Smooth muscle cell (in vitro differentiated cells): Measurements from ENCODE around the gene NUDT14. TPM values are rescaled to one million over a fixed set of nuclear protein-coding genes. Genes with fewer than 3 reads are reported as not detected.

Source experiments
- DNase-seq: peaks from one replicate; lab custom pipeline; 2025; ENCODE audit not compliant: unreplicated experiment; lab: John Stamatoyannopoulos, UW
- H2AFZ ChIP-seq: fragments of 200-600 bp; sonication (generic); 2 replicates; pipeline ENCODE4 v1.6.0; 2016; ENCODE audit warnings: antibody characterized with exemption, low read depth, mild to moderate bottlenecking
- H3F3A ChIP-seq: fragments of 200-600 bp; sonication (generic); 2 replicates; pipeline ENCODE4 v1.6.0; 2017; ENCODE audit warnings: antibody characterized with exemption, low read depth
- H3K27ac ChIP-seq: fragments of 200-600 bp; sonication (generic); 2 replicates; pipeline ENCODE4 v1.5.1; 2016; ENCODE audit warnings: low read depth, mild to moderate bottlenecking
- H3K27me3 ChIP-seq: fragments of 200-600 bp; sonication (generic); 2 replicates; pipeline ENCODE4 v1.6.1; 2016; ENCODE audit warnings: low read depth, mild to moderate bottlenecking
- H3K36me3 ChIP-seq: fragments of 200-600 bp; sonication (generic); 2 replicates; pipeline ENCODE4 v1.5.1; 2016; ENCODE audit warnings: low read depth
- H3K4me1 ChIP-seq: fragments of 200-600 bp; sonication (generic); 2 replicates; pipeline ENCODE4 v1.5.1; 2016; ENCODE audit warnings: low read depth
- H3K4me2 ChIP-seq: fragments of 200-600 bp; sonication (generic); 2 replicates; pipeline ENCODE4 v1.6.0; 2016; ENCODE audit warnings: mild to moderate bottlenecking
- H3K4me3 ChIP-seq: fragments of 200-600 bp; sonication (generic); 2 replicates; pipeline ENCODE4 v1.5.1; 2016; ENCODE audit warnings: mild to moderate bottlenecking
- H3K79me2 ChIP-seq: fragments of 200-600 bp; sonication (generic); 2 replicates; pipeline ENCODE4 v1.6.0; 2016; ENCODE audit warnings: low read depth, mild to moderate bottlenecking
- H3K9ac ChIP-seq: fragments of 200-600 bp; sonication (generic); 2 replicates; pipeline ENCODE4 v1.6.0; 2016; ENCODE audit warnings: low read depth
- H3K9me3 ChIP-seq: fragments of 200-600 bp; sonication (generic); replicated peaks from 2 replicates; pipeline ENCODE4 v1.5.1; 2016; ENCODE audit warnings: low read depth
- H4K20me1 ChIP-seq: fragments of 200-600 bp; sonication (generic); 2 replicates; pipeline ENCODE4 v1.6.0; 2016; ENCODE audit warnings: low read depth
- CTCF ChIP-seq: fragments of 200-600 bp; sonication (generic); IDR thresholded peaks from 2 replicates; pipeline ENCODE4 v1.5.1; 2017; ENCODE audit warnings: borderline replicate concordance, mild to moderate bottlenecking, antibody characterized with exemption; ENCODE audit not compliant: insufficient read depth, poor library complexity, severe bottlenecking
- WGBS: methylation state at CpG from one replicate; pipeline ENCODE4 v1.1.7; 2016; ENCODE audit warnings: low lambda C conversion rate; 5-methylcytosine and 5-hydroxymethylcytosine counted together
- polyA plus RNA-seq: library from polyadenylated mRNA; unstranded; fragments of >200 nt; fragmentation: Nextera tagmentation; extraction: Ambion mirVana; gene quantifications from 2 replicates; pipeline ENCODE4 v1.2.1, GENCODE V29; 2016
- total RNA-seq: library from RNA; depleted of rRNA; stranded (reverse); fragments of >200 nt; gene quantifications from 2 replicates; pipeline ENCODE4 v1.2.3, GENCODE V29; 2014

Gene NUDT14
- total and polyA plus RNA-seq, 2 experiments from 2014 or later: 7.9 to 30.7 TPM

- H4K20me1 ChIP-seq: no peaks in the 10 kb centered on the region
- peaks cover 34% of the 10 kb centered on the region for H3K27me3 ChIP-seq
- H3F3A ChIP-seq: no peaks in the 10 kb centered on the region
- H3K4me1 ChIP-seq: peaks cover 14% of the 10 kb centered on the region
- H3K9me3 ChIP-seq: no peaks in the 10 kb centered on the region
- H3K9ac ChIP-seq: no peak overlapping the region
- H3K4me2 ChIP-seq: no peak overlapping the region
- no peak for TF ChIP-seq CTCF
- no peak for DNase-seq
- no peak overlapping the region for H3K27ac ChIP-seq
- no peak overlapping the region for H2AFZ ChIP-seq
- H3K79me2 ChIP-seq: no peaks in the 10 kb centered on the region
- 81% methylated on average over 26 of the region's 29 CpGs for whole genome bisulfite sequencing
- H3K4me3 ChIP-seq: no peak overlapping the region
- no peaks in the 10 kb centered on the region for H3K36me3 ChIP-seq
Observed at GRCh38 chr14:105192866-105193731, 12.0 kb upstream of the NUDT14 start.

- Histone ChIP-seq H4K20me1 (no peaks in the 10 kb centered on the region), H3K27me3 (no peaks in the 10 kb centered on the region), H3K79me2 (no peaks in the 10 kb centered on the region), H3K4me3 (no peak overlapping the region), H3K27ac (no peak overlapping the region), H3K9me3 (no peaks in the 10 kb centered on the region), H3K4me2 (no peak overlapping the region), H2AFZ (no peak overlapping the region), H3K4me1 (no peaks in the 10 kb centered on the region), H3K36me3 (no peaks in the 10 kb centered on the region), H3F3A (no peaks in the 10 kb centered on the region), H3K9ac (no peak overlapping the region)
- no peak for TF ChIP-seq CTCF
- no peak for DNase-seq
- 79% methylated on average over 14 of the region's 14 CpGs for WGBS
Observed at GRCh38 chr14:105187935-105188524, 6.9 kb upstream of the NUDT14 start.

- Histone ChIP-seq H3K79me2 (no peaks in the 10 kb centered on the region), H3K36me3 (no peaks in the 10 kb centered on the region), H3K27ac (no peak overlapping the region), H3K27me3 (no peaks in the 10 kb centered on the region), H3K9me3 (no peaks in the 10 kb centered on the region), H2AFZ (no peak overlapping the region), H3K9ac (no peak overlapping the region), H3K4me1 (no peaks in the 10 kb centered on the region), H4K20me1 (no peaks in the 10 kb centered on the region), H3K4me3 (no peak overlapping the region), H3F3A (no peaks in the 10 kb centered on the region), H3K4me2 (no peak overlapping the region)
- TF ChIP-seq CTCF: no peak
- no peak for DNase-seq
- 88% methylated on average over 3 of the region's 4 CpGs for WGBS
Observed at GRCh38 chr14:105187116-105187515, 6.0 kb upstream of the NUDT14 start.
